Memory B cell (primary cell): ENCODE data around the gene THUMPD3.

ENCODE experiments used
- ATAC-seq: fragments of 150-1000 bp; cut with Tn5 transposase; 2 replicates; pipeline ENCODE4 v1.10.0; 2021; ENCODE audit warnings: low read depth, mild to moderate bottlenecking, moderate library complexity
- DNase-seq, 2 donors: peaks; one replicate each; pipeline ENCODE4 v3.0.0; 2022; ENCODE audit warnings: low spot score in 2 of 2
- H3K27ac Mint-ChIP-seq: one replicate; pipeline ENCODE4 v1.8.0; 2022; ENCODE audit warnings: mild to moderate bottlenecking, moderate library complexity, mixed read lengths
- H3K27me3 Mint-ChIP-seq: one replicate; pipeline ENCODE4 v1.8.0; 2022; ENCODE audit warnings: mixed read lengths
- H3K36me3 Mint-ChIP-seq: one replicate; pipeline ENCODE4 v1.8.0; 2022; ENCODE audit warnings: mild to moderate bottlenecking, mixed read lengths
- H3K4me1 Mint-ChIP-seq: one replicate; pipeline ENCODE4 v1.8.0; 2022; ENCODE audit warnings: mixed read lengths
- H3K4me3 Mint-ChIP-seq: one replicate; pipeline ENCODE4 v1.8.0; 2022; ENCODE audit warnings: mild to moderate bottlenecking, moderate library complexity, mixed read lengths
- H3K9me3 Mint-ChIP-seq: one replicate; pipeline ENCODE4 v1.8.0; 2022; ENCODE audit warnings: mixed read lengths

The THUMPD3 gene

GRCh38 chr3:9384141-9384828 is 21.4 kb downstream of the THUMPD3 start:
- H3K27ac Mint-ChIP-seq = peak overlapping the region; percentile 38
- H3K9me3 Mint-ChIP-seq = no peaks in the 10 kb centered on the region
- H3K4me1 Mint-ChIP-seq = peaks cover 3% of the 10 kb centered on the region
- DNase-seq (no peak), ATAC-seq (no peak)
- H3K27me3 Mint-ChIP-seq = no peaks in the 10 kb centered on the region
- peaks cover 17% of the 10 kb centered on the region for H3K36me3 Mint-ChIP-seq
- H3K4me3 Mint-ChIP-seq = no peak overlapping the region

GRCh38 chr3:9385187-9386077 is 22.6 kb downstream of the THUMPD3 start:
- DNase-seq (no peak), ATAC-seq (no peak)
- Mint-ChIP-seq H3K4me3 (no peak overlapping the region), H3K27ac (peak overlapping the region; percentile 85), H3K9me3 (no peaks in the 10 kb centered on the region), H3K4me1 (peaks cover 3% of the 10 kb centered on the region), H3K36me3 (peaks cover 16% of the 10 kb centered on the region), H3K27me3 (no peaks in the 10 kb centered on the region)

GRCh38 chr3:9386078-9386459 is 23.2 kb downstream of the THUMPD3 start:
- Mint-ChIP-seq H3K4me1 (peaks cover 5% of the 10 kb centered on the region), H3K36me3 (peaks cover 21% of the 10 kb centered on the region), H3K27ac (peak overlapping the region; percentile 85), H3K4me3 (no peak overlapping the region), H3K27me3 (no peaks in the 10 kb centered on the region), H3K9me3 (no peaks in the 10 kb centered on the region)
- ATAC-seq (no peak), DNase-seq (no peak)

GRCh38 chr3:9386501-9387321 is 23.9 kb downstream of the THUMPD3 start:
- DNase-seq (no peak), ATAC-seq (no peak)
- peak overlapping the region; percentile 85 for H3K27ac Mint-ChIP-seq
- H3K36me3 Mint-ChIP-seq = peaks cover 25% of the 10 kb centered on the region
- peaks cover 9% of the 10 kb centered on the region for H3K4me1 Mint-ChIP-seq
- H3K27me3 Mint-ChIP-seq = no peaks in the 10 kb centered on the region
- H3K9me3 Mint-ChIP-seq = no peaks in the 10 kb centered on the region
- no peak overlapping the region for H3K4me3 Mint-ChIP-seq

- Mint-ChIP-seq H3K36me3 (peaks cover 29% of the 10 kb centered on the region), H3K27ac (no peak overlapping the region), H3K4me3 (no peak overlapping the region), H3K9me3 (no peaks in the 10 kb centered on the region), H3K27me3 (no peaks in the 10 kb centered on the region), H3K4me1 (peaks cover 11% of the 10 kb centered on the region)
- DNase-seq = no peak
- ATAC-seq = no peak
Observed at GRCh38 chr3:9387322-9387655, 24.4 kb downstream of the THUMPD3 start.

- H3K27ac Mint-ChIP-seq = no peak overlapping the region
- peaks cover 11% of the 10 kb centered on the region for H3K4me1 Mint-ChIP-seq
- no peak overlapping the region for H3K4me3 Mint-ChIP-seq
- H3K27me3 Mint-ChIP-seq = no peaks in the 10 kb centered on the region
- DNase-seq (no peak), ATAC-seq (no peak)
- peaks cover 31% of the 10 kb centered on the region for H3K36me3 Mint-ChIP-seq
- no peaks in the 10 kb centered on the region for H3K9me3 Mint-ChIP-seq
Observed at GRCh38 chr3:9388142-9388541, 25.3 kb downstream of the THUMPD3 start.

GRCh38 chr3:9388562-9389272 is 25.9 kb downstream of the THUMPD3 start:
- DNase-seq (no peak), ATAC-seq (no peak)
- H3K36me3 Mint-ChIP-seq = peaks cover 31% of the 10 kb centered on the region
- no peaks in the 10 kb centered on the region for H3K9me3 Mint-ChIP-seq
- H3K4me3 Mint-ChIP-seq = no peak overlapping the region
- H3K4me1 Mint-ChIP-seq = peaks cover 11% of the 10 kb centered on the region
- H3K27me3 Mint-ChIP-seq = no peaks in the 10 kb centered on the region
- H3K27ac Mint-ChIP-seq = no peak overlapping the region

GRCh38 chr3:9390265-9390888 is 27.5 kb downstream of the THUMPD3 start:
- no peaks in the 10 kb centered on the region for H3K27me3 Mint-ChIP-seq
- no peak overlapping the region for H3K27ac Mint-ChIP-seq
- H3K36me3 Mint-ChIP-seq = peaks cover 29% of the 10 kb centered on the region
- ATAC-seq (no peak), DNase-seq (no peak)
- H3K4me3 Mint-ChIP-seq = no peak overlapping the region
- peaks cover 20% of the 10 kb centered on the region for H3K4me1 Mint-ChIP-seq
- no peaks in the 10 kb centered on the region for H3K9me3 Mint-ChIP-seq

- H3K36me3 Mint-ChIP-seq = peaks cover 26% of the 10 kb centered on the region
- no peak overlapping the region for H3K4me3 Mint-ChIP-seq
- no peak for DNase-seq
- peaks cover 25% of the 10 kb centered on the region for H3K4me1 Mint-ChIP-seq
- H3K27me3 Mint-ChIP-seq = no peaks in the 10 kb centered on the region
- no peak for ATAC-seq
- H3K9me3 Mint-ChIP-seq = no peaks in the 10 kb centered on the region
- H3K27ac Mint-ChIP-seq = peak overlapping the region; percentile 83
Observed at GRCh38 chr3:9392041-9392440, 29.2 kb downstream of the THUMPD3 start.

- H3K27me3 Mint-ChIP-seq = no peaks in the 10 kb centered on the region
- DNase-seq (no peak), ATAC-seq (no peak)
- H3K4me1 Mint-ChIP-seq = peaks cover 45% of the 10 kb centered on the region
- H3K27ac Mint-ChIP-seq = peak overlapping the region; percentile 98
- H3K36me3 Mint-ChIP-seq = peaks cover 19% of the 10 kb centered on the region
- H3K4me3 Mint-ChIP-seq = peak overlapping the region; percentile 97
- no peaks in the 10 kb centered on the region for H3K9me3 Mint-ChIP-seq
Observed at GRCh38 chr3:9395570-9396300, 32.9 kb downstream of the THUMPD3 start.

- ATAC-seq = peak; percentile 10
- H3K27ac Mint-ChIP-seq = peak overlapping the region; percentile 98
- peak overlapping the region; percentile 97 for H3K4me3 Mint-ChIP-seq
- no peak for DNase-seq
- peaks cover 47% of the 10 kb centered on the region for H3K4me1 Mint-ChIP-seq
- H3K27me3 Mint-ChIP-seq = no peaks in the 10 kb centered on the region
- no peaks in the 10 kb centered on the region for H3K9me3 Mint-ChIP-seq
- peaks cover 16% of the 10 kb centered on the region for H3K36me3 Mint-ChIP-seq
Observed at GRCh38 chr3:9396301-9396631, 33.4 kb downstream of the THUMPD3 start.

- H3K27ac Mint-ChIP-seq = peak overlapping the region; percentile 98
- H3K36me3 Mint-ChIP-seq = peaks cover 11% of the 10 kb centered on the region
- DNase-seq (peak; percentile 100), ATAC-seq (peak; percentile 63)
- no peaks in the 10 kb centered on the region for H3K27me3 Mint-ChIP-seq
- no peaks in the 10 kb centered on the region for H3K9me3 Mint-ChIP-seq
- peak overlapping the region; percentile 97 for H3K4me3 Mint-ChIP-seq
- peaks cover 44% of the 10 kb centered on the region for H3K4me1 Mint-ChIP-seq
Observed at GRCh38 chr3:9396632-9397331, 33.9 kb downstream of the THUMPD3 start.
